Measurements from ENCODE around the gene ZNF443. TPM values are rescaled to one million over a fixed set of nuclear protein-coding genes. Genes with fewer than 3 reads are reported as not detected.
"Not testable (repeated sequence)": the region's sequence is repeated elsewhere in the genome, so short reads cannot be mapped to it uniquely, and the experiment has no call there.

ZNF443 gene
- 1.9 and 2.3 TPM in 2 replicates for total RNA-seq
- 0.53 TPM for polyA plus RNA-seq (2012)

GRCh38 chr19:12440541-12441316 lies at the start of gene ZNF443:
ZNF443 (minus strand) TSS chr19:12441021; CDS start chr19:12440914, 107 bp downstream.
- peak; percentile 98 for DNase-seq (ENCODE audit: low read depth)

GRCh38 chr19:12486265-12486783 lies 45.5 kb upstream of the ZNF443 start:
- DNase-seq (ENCODE audit: low read depth): not testable (repeated sequence)

DNA sequence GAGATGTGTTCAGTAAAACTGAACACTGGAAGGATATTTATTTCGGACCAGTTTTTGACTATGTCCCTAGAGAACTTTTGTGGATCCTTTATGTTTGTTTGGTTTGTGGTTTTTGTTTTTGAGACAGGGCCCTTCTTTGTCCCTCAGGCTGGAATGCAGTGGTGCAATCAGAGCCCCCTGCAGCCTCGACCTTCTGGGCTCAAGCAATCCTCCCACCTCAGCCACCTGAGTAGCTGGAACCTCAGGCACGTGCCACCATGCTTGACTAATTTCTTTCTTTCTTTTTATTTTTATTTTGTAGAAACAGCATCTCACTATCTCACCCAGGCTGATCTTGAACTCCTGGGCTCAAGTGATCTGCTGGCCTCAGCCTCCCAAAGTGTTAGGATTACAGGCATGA lies 44.8 kb upstream of the ZNF443 start:
- DNase-seq (ENCODE audit: low read depth): no peak

- DNase-seq (ENCODE audit: low read depth): no peak
Measured at GRCh38 chr19:12485052-12485416, 44.2 kb upstream of the ZNF443 start.

- DNase-seq (ENCODE audit: low read depth): peak; percentile 92
Measured at GRCh38 chr19:12484371-12485051, 43.7 kb upstream of the ZNF443 start, which contains the start of gene ZNF709. ZNF709 (minus strand) TSS chr19:12484816; CDS start chr19:12484657, 159 bp downstream.

DNA sequence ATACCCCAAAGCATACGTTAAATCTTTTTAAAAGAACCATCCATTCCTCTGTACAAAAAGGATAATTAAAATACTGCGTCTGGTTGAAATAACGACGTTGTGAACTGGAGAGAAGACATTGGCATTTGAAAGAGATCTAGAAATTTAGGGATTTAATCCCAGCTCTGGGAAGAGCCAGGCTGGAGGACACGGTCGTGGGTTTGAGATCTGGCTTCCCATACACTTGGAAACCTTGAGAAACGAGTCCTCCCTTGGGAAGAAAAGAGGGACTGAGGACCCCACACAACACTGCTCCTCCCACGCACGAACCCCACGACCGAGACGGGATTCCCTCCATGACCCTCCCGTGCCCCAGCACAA lies 43.2 kb upstream of the ZNF443 start:
- DNase-seq (ENCODE audit: low read depth): peak; percentile 4

DNA sequence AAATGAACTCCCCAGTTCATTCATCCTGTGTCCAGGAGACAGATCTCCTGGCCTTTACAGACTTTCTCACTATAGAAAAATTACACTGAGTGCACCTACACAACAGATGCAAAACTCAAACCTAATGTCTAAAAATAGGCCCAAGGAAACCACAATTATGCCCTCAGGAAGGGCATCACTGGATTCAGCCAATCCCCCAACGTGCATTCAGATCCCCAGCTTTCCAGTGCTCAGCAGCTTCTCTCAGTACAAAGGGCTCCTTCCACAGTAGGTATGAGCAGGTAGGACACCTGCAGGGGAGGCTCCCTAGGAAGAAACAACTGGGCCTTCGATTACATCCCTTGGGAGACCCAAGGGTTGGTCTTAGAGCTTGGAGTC lies 41.7 kb upstream of the ZNF443 start:
- peak; percentile 67 for DNase-seq (ENCODE audit: low read depth)

GRCh38 chr19:12481781-12482508 lies 41.1 kb upstream of the ZNF443 start:
- peak; percentile 13 for DNase-seq (ENCODE audit: low read depth)

DNA sequence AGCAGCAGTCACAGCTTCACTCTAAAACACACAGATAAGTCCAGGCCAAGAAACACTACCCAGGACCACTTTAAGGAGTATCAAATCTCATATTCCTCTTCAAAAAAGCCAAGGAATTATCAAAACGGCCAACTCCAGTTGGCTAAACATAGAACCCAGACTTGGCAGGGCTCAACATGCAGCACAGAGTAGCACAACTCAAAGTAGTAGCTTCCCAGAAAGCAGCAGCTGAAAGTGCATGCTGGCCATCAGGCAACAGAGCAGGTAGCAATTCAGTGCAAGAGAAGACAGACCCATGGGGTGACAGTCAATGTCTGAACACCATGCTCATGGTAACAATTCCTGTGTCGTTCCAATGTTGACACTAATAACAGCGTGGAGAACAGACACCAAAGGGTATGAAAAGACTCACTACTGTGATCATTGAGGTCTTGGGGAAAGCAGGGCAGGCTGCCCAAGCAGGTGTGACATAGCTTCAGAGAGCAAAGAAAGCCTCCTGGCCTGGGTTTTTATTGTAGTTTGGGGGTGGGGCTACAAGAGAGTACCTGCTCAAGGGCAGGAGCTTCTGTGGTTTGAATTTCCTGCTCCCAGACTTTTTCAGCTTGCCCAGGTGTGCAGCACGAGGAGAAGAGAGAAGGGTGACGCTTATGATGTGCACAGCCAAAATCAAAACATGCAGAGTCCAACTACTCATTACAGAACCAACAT lies 37.6 kb upstream of the ZNF443 start:
- DNase-seq (ENCODE audit: low read depth): no peak

DNA sequence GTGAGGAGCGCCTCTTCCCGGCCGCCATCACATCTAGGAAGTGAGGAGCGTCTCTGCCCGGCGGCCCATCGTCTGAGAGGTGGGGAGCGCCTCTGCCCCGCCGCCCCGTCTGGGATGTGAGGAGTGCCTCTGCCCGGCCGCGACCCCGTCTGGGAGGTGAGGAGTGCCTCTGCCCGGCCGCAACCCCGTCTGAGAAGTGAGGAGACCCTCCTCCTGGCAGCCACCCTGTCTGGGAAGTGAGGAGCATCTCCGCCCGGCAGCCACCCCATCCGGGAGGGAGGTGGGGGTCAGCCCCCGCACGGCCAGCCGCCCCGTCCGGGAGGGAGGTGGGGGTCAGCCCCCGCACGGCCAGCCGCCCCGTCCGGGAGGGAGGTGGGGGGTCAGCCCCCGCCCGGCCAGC lies 26.8 kb upstream of the ZNF443 start:
- not testable (repeated sequence) for DNase-seq (ENCODE audit: low read depth)

DNA sequence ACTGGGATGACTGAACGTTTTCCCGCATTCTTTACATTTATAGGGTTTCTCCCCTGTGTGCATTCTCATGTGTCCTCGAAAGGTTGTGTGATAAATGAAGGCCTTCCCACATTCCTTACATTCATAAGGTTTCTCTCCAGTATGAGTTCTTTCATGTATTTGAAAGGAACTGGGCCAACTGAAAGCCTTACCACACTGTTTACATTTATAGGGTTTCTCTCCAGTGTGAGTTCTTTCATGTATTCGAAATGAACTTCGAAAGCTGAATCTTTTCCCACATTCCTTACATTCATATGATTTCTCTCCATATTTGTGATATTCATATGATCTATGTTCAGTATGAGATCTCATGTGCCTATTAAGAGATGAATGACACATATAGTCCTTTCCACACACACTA lies 24.4 kb upstream of the ZNF443 start:
- DNase-seq (ENCODE audit: low read depth): no peak

DNA sequence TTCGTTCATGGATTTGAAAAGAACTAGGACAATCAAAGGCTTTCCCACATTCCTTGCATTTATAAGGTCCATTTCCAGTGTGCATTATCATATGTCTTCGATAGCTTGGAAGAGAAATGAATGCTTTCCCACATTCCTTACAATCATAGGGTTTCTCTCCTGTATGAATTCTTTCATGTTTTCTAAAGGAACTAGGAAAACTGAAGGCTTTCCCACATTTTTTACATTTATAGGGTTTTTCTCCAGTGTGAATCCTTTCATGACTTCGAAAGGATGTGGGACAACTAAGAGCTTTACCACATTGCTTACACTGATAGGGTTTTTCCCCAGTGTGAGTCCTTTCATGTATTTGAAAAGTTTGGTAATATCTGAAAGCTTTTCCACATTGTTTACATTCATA lies 23.9 kb upstream of the ZNF443 start:
- no peak for DNase-seq (ENCODE audit: low read depth)

- DNase-seq (ENCODE audit: low read depth): not testable (repeated sequence)
Measured at GRCh38 chr19:12464139-12464538, 23.3 kb upstream of the ZNF443 start.

DNA sequence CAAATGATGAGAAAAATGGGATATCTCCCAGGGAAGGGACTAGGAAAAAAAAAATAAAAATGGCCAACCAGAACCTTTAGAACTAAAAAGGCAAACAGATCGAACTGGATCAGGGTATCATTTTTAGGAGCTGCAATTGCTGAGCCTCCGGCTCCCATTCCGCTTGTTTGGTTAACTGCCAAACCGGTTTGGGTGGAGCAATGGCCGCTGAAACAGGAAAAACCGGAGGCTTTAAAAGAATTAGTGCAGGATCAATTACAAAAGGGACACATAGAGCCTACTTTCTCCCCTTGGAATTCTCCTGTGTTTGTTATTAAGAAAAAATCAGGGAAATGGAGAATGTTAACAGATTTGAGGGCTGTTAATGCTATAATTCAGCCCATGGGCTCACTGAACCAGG lies 12.7 kb upstream of the ZNF443 start:
- DNase-seq (ENCODE audit: low read depth): no peak

DNA sequence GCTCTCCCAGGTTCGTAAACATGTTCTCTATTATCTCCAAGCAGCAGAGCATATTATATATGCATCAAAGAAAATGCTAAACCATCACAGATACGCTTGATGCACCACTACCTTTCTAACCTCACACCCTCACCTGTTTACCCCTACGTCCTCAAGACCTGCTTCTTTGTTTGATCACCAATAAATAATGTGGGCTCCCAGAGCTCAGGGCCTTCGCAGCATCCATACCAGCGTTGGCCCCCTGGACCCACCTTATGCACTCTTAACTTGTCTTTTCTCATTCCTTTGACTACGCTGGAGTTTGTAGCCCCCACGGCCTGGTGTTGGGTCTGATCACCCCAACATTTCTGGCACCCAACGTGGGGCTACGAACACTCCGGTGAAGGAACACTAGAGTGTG lies 10.0 kb upstream of the ZNF443 start:
- DNase-seq (ENCODE audit: low read depth): no peak

- no peak for DNase-seq (ENCODE audit: low read depth)
Measured at GRCh38 chr19:12448808-12449207, 8.0 kb upstream of the ZNF443 start.

DNA sequence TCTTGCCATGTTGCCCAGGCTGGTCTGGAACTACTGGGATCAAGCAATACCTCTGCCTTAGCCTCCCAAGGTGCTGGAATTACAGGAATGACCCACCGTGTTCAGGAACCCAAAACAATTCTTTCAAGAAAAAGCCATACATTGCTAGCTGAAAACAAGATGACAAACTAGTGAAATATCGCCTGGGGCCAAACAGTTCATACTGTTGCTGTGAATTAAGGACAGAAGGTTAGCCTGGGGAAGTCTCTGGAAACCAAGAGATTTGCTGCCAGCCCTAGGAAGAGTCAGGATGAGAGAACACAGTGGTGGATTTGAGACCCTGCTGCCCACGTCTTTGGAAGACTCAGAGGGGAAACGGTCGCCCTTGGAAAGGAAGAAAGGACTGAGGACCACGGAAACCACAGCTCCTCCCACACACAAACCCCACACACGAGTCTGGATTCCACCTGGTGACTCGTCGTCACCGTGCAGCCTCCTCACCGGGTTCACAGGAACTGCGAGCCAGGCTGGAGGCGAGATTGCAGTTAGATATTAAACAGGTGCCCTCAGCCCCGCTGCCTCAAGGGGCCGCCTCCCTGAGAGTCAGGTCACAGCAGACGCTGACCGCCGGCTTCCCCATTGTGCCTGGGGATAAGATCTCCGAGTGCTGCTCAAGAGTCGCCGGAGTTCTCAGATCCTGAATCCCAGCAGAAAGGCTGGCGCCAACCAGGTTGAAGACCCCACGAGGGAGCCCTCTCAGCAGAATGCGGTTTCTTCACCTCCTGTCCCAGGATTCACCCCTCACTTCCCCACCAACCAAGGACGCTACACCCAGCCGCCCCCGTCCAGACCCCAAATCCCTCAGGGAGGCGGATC lies 908 bp downstream of the ZNF443 start:
- peak; percentile 11 for DNase-seq (ENCODE audit: low read depth)

- not testable (repeated sequence) for DNase-seq (ENCODE audit: low read depth)
Measured at GRCh38 chr19:12430726-12431299, 10.0 kb downstream of the ZNF443 start.

- DNase-seq (ENCODE audit: low read depth): no peak
Measured at GRCh38 chr19:12425888-12426274, 14.9 kb downstream of the ZNF443 start.
